GM15510 (cell line): ENCODE results near the gene GRIK3.

ENCODE experiments used
- POLR2A ChIP-seq: IDR thresholded peaks from 3 replicates; pipeline ENCODE4 v1.6.1; 2011; ENCODE audit warnings: borderline replicate concordance; ENCODE audit not compliant: insufficient read length; ENCODE audit errors: extremely low read depth

Gene GRIK3

DNA sequence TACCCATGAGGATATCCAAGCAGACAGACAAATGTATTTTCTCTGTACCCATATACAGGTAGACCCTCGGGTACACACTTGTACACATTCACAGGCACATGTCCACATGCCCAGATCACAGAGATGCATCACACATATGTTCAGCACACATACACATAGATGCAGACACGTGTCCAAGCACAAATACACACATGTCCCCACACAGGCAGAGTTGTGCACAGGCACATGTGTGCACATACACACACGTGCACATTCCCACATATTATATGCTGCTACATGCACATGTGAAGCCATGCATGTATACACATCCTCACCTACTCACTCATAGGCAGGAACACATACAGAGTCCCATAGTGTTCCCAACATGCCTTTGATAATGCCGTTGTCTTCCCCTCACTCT lies 219.5 kb downstream of the GRIK3 start:
- no peak for TF ChIP-seq POLR2A

DNA sequence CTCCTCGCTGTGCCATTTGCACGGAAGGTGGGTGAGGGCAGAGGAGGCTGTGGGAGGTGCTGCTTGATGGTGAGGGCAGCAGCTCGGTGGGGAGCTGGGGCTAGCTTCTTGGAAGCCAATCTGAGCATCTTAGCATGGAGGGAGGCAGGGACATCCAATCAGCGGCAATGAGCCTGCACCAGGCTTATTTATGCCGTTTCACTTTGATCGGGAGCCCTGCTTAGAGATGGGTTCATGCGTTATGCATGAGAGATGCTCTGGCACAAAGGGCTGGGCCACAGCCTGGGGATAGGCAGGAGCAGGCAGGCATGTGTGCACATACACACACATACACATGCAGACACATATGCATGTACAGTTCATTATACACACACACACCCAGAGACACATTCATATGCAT lies 220.2 kb downstream of the GRIK3 start:
- no peak for TF ChIP-seq POLR2A

DNA sequence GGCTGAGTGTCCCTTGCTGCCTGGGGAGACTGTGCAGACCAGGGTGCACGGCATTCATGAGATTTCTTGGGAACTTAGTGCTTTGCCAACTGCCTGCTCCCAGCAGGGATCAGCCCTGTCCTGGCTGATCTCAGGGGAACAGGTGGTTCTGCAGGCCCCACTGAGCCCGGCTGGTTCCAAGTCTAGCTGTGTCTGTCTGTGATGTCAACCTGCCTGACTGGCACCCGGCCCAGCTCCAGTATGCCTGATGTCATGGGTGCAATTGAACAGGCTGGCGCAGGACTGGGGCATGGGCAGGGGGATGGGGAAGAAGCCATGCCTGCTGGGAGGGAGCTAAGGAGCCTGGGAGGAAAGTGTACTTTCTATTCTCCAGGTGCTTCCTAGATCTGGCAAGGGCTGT lies 227.1 kb downstream of the GRIK3 start:
- TF ChIP-seq POLR2A = no peak

DNA sequence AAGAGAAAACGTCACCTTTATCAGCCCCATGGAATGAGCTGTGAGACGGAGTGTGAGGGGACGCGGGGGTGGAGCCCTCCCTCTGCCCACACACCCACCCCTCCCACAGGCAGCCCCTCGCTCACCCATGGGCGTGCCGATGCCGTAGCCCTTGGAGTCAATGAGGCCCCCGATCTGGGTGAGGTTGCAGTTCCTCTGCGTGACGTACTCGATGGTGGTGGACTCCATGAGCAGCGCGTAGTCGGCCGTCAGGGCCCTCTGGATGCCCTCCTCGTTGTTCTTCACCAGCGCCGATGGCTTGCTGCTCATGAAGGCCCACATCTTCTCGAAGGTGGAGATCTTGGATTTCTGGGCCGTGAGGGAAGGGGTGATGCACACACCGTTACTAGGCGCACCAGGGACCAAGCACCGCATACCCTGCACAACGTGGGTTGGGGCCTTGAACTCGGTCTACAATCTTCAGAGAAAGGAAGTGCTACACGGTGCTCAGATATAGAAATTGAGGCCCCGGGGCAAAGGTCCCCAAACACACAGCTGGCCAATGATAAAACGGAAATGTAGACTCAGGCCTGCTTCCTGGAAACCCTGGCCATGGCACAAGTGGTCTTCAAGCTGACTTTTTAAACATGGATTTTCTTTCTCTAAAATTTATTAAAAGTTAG lies 228.2 kb downstream of the GRIK3 start:
- no peak for TF ChIP-seq POLR2A

DNA sequence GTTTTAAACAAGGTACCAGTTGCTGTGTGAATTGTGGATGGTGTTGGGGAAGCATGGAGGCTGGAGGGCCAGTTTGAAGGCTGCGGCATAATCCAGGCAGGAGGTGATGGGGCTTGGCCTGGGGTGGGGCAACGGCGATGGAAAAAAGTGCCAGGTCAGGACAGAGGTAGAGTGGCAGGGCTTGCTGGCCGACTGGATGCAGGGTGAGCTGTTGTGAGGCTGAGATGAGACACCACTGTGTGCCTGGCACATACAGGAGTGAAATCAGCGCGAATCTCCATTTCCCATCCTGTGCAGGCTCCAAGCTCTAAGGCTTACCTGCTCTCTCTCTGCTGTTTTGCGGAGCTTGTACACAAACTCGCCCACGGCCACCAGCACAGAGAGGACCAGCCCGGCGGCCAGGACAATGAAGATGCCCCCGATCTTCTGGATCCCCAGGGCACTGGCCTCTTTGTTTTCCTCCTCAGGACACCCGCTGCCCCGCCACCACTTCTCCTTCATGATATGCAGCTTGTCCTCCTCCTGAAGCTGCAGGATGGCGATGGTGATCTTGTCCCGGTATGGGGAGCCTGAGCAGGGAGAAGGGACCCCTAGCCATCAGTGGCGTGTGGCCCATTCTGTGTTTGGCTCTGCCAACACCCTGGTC lies 229.5 kb downstream of the GRIK3 start:
- no peak for TF ChIP-seq POLR2A

DNA sequence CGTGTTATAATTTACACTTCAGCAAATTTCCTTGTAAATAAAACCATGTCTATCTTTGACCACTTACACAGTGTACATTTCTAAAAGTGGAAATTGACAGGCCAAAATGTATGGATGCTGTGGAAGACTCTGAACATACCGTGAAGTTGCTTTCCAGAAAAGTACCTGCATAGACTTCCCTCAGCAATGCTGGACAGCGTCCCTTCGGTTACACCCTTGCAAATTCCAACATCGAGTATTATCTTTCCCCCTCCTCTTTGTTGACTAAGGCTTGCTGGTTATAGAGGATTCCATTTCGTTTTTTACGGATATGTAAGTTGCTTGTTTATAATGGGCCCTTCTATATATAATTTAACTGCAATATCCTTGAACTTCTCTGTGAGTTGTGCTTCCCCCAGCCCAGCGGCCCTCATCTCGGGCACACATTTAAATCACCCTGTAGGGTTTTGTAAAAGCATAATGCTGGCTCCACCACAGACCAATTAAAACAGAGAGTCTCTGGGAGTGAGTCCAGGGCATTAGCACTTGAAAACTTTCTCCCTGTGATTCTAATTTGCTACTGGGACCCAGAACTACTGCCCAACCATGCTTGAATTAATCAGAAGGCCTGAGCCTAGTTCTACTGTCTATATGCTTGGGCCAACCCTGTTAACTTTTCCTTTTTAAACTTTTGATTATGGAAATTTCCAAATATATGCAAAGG lies 230.3 kb downstream of the GRIK3 start:
- TF ChIP-seq POLR2A = no peak

DNA sequence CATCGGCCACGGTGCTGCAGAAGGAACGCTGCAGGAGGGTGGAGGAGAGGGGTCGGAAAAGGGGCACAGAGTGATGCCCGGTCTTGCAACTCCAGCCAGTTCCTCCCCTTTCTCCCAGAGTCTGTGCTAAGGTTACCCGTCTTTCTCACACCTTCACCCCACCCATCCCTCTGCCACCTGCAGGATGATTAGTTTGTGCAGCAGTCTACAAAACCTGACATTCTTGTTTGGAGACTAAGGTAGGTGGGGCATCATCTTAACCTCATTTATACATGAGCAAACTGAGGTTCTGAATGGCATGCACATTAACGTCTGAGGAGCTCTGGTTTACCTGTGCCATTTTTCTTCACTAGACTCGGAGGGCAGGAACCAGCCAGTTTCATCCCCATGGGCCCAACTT lies 232.3 kb downstream of the GRIK3 start:
- no peak for TF ChIP-seq POLR2A

DNA sequence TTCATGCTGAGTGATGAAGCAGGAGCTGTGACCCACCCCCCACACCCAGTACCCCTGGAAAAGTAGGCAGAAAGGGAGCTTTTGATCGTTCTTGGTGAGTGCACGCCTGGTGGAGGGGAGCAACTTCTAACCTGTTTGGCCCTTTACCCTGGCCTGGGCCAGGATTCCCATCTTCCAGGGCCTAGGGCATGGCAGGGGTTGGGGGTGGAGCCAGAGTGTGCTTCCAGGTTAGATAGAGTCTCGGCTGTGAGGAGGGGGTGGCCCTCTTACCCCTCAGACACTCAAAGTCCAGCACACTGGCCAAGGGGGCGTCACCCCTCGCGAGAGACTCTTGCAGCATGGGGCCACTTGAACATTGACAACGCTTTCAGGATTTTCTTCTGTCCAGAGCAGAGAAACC lies 236.6 kb downstream of the GRIK3 start:
- no peak for TF ChIP-seq POLR2A

DNA sequence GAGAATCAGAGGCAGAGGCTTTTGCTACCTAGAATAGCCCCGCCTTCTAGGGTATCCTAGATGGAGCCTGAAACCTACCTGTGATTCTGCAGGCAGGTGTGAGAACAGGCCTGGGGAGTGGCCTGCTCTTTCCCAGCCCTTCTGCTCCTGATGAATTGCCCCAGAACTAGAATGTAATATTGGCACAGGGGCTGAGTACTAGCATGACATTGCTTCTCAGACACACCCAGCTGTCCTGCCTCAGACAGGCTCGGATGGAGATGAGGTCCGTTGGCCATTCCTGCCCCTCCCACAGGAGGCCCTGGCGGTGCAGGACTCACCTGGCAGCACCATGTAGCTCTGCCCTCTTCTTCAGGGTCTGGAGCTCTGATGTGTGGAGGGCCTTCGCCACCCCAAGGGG lies 237.6 kb downstream of the GRIK3 start:
- no peak for TF ChIP-seq POLR2A

DNA sequence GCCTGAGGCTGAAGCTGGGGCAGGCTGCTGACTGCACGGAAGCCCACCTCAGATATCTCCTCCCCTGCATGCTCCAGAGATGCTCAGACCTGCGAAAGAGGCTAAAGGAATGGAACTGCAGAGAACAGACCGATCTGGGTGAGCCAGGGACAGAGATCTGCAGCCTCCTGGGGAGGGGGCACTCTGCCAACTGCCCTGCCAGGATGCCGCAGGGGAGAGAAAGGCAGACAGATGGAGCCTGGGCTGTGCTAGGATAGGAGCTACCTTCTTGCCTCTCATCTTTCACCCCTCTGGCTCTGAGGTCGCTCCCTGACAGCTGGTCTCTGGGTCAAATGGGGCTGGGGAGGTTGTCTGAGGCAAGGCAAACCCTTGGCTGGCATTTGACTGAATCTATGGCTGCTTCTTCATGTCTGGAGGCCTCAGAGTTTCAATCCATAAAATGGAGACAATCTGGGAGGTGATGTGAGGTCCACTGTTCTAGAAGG lies 238.2 kb downstream of the GRIK3 start:
- no peak for TF ChIP-seq POLR2A

DNA sequence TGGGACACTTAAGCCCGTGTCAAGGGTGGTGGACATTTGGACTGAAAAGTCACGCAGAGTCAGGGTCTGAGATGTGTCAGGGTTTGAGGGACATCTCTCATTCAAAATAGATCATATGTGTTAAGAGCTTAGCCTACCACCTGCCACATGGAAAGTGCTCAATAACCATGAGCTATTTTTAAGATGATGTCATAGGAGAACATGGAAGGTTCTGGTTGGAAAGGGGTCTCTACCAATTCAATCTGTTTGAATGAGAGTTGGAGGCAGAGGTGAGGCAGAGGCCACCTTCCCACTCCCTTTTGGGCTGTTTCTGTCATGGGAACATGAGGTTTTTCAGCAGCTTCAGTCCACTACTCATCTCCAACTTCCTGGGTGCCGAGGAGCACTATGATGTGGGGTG lies 239.9 kb downstream of the GRIK3 start:
- no peak for TF ChIP-seq POLR2A

DNA sequence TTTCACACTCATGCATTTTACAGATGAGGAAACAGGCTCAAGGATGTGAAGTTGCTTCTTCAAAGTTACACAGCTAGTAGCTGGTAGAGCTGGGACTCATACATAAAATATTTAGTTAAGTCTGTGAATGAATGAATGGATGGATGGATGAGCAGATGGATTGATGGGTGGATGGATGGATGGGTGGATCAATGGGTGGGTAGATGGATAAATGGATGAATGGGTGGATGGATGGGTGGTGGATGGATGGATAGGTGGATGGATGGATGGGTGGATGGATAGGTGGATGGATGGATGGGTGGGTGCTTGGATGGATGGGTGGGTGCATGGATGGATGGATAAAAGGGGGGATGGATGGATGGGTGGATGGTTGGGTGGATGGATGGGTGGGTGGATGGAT lies 240.9 kb downstream of the GRIK3 start:
- TF ChIP-seq POLR2A = no peak

DNA sequence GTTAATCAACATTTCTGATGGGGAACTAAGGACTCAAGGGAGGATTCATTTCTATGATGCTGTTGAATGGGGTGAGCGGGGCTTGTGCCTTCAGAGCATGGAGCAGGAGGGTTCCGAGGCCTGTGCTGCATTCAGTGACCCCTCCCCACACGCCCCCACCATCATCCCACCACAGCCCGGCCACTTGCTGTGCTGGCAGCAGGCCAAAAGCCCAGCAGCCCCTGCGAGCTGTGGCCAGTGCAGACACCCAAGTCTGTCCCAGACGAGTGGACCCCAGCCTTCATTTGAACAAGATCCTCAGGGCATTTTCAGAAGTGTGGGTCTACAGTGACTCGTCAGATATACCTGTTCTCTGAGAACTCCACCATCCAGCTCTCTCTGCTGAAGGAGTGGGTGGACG lies 242.0 kb downstream of the GRIK3 start:
- TF ChIP-seq POLR2A = no peak

DNA sequence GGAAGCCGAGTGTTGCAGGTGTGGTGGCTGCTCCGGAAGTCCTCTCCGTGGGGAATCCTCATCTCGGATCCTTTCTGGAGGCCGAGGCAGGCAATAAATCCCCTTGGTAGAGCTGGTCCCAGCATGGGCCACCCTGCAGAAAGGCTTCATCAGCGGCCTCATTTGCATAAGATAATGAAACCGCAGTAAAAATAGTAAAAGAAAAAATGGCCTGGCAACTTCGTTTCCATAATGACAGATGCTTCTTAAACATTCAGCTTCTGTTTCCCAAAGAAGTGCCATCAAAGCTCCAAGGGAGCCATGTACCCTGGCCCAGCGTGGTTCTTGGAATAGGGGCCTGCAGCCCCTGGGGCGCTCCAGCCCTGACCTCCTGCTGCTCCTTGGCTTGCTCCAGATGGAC lies 244.1 kb downstream of the GRIK3 start:
- TF ChIP-seq POLR2A = no peak

DNA sequence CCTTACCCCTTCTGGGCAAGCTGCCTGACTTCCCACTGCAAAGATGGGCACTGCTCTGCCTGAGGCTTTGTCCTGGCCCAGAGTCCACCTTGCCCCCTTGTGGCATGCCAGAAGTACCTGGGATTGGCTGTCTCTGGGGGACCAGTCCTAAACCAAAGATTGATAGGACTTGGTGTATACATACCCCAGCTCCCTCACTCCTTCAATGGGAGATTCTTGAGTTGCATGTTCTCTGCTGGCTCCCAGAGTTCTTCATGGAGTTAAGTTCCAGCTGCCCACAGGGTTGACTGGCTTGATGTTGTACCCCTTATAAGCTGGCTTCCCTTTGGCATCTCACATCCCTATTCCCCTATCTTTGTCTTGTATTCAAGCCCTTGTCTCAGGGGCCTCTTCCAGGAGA lies 244.8 kb downstream of the GRIK3 start:
- TF ChIP-seq POLR2A = no peak

DNA sequence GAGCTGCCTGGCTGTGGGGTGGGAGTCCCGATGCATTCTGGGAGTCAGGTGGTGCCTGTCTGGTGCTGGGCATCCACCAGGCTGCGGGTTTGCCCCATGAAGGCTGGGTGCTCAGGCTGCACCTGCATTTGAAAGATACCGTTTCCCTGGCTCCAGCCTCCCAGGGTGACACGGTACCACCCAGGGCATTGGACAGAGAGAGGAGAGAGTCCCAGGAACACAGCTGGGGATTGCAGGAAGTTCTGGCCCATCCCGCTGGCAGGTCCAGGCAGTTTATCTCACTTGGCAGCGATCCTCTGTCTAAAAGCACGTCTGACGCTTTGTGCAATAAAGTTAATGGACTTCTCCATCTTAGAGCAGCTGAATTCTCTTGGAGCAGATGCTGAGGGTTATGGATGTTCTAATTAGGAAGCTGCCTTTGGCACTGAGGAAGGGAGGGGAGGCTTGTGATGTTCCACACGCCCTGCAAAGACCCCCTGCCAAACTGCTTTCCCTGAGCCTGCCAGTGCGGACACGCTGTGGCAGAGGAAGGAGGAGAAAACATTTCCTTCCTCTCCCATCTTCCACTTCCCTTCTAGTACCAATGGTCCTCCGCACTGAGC lies 246.9 kb downstream of the GRIK3 start:
- TF ChIP-seq POLR2A = no peak

DNA sequence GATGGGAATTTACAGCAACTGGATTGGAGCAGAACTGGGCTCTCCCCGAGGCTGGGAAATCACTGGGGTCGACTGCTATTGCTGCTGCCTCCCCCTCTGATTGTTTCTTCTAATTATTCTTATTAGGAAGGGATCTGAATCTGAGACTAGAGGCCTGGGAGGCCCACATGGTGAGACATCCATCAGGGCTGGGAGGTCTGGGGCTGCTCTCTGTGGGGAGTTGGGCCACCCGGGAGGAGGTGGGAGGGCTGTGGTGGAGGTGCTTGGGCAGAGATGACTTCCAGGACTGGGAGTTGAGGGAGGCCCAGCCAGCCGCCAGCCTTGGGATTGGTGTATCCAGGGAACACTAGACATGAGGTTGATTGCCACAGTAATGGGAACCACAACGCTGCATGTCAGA lies 247.9 kb downstream of the GRIK3 start:
- no peak for TF ChIP-seq POLR2A
